PFSK-1 (cell line): ENCODE results near the gene AP2B1.

Experiments used
- FOXP2 ChIP-seq: optimal IDR thresholded peaks from 2 replicates; pipeline ENCODE3; 2011; ENCODE audit warnings: borderline replicate concordance, control low read depth, inconsistent platforms; ENCODE audit not compliant: insufficient read depth; ENCODE audit errors: extremely low read length, extremely low read depth
- POLR2AphosphoS5 ChIP-seq: IDR thresholded peaks from 2 replicates; pipeline ENCODE4 v1.6.1; 2012; ENCODE audit warnings: low read depth, mild to moderate bottlenecking, control low read depth, low read length, moderate library complexity
- SIN3A ChIP-seq: IDR thresholded peaks from 2 replicates; pipeline ENCODE4 v1.6.1; 2012; ENCODE audit warnings: mild to moderate bottlenecking, low read length, moderate library complexity, borderline replicate concordance; ENCODE audit not compliant: insufficient read depth
- TAF1 ChIP-seq: IDR thresholded peaks from 2 replicates; pipeline ENCODE4 v1.6.1; 2012; ENCODE audit warnings: low read length, control low read depth, borderline replicate concordance; ENCODE audit not compliant: insufficient read depth
- TF ChIP-seq, protein P1 (sequence below), 2 experiments: IDR thresholded peaks; 2 replicates each; pipeline versions ENCODE4 v1.6.1 to v1.8.0; 2011 to 2012; ENCODE audit warnings: low read depth in 2 of 2, low read length in 2 of 2, control low read depth in 1 of 2, inconsistent platforms in 1 of 2, mild to moderate bottlenecking in 1 of 2, moderate library complexity in 1 of 2; ENCODE audit not compliant: insufficient read depth in 1 of 2

AP2B1 gene

DNA sequence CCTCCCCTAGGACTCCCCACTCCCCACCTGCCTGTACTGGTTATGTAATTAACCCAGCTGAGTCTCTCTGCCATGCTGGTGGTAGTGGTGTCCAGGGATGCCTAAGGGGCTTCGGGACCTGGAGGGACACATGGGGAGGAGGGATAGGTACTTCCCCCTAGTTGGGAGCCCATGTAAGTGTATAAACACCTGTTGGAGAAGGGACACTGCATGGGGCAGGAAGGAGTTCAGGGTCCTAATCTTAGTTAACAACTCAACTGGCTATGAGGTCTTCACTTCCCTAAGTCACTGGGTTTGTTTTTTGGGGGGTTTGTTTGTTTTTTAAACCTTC, 145.6 kb downstream of the AP2B1 start:
- TF ChIP-seq FOXP2: no peak
- TF ChIP-seq, protein P1, sequence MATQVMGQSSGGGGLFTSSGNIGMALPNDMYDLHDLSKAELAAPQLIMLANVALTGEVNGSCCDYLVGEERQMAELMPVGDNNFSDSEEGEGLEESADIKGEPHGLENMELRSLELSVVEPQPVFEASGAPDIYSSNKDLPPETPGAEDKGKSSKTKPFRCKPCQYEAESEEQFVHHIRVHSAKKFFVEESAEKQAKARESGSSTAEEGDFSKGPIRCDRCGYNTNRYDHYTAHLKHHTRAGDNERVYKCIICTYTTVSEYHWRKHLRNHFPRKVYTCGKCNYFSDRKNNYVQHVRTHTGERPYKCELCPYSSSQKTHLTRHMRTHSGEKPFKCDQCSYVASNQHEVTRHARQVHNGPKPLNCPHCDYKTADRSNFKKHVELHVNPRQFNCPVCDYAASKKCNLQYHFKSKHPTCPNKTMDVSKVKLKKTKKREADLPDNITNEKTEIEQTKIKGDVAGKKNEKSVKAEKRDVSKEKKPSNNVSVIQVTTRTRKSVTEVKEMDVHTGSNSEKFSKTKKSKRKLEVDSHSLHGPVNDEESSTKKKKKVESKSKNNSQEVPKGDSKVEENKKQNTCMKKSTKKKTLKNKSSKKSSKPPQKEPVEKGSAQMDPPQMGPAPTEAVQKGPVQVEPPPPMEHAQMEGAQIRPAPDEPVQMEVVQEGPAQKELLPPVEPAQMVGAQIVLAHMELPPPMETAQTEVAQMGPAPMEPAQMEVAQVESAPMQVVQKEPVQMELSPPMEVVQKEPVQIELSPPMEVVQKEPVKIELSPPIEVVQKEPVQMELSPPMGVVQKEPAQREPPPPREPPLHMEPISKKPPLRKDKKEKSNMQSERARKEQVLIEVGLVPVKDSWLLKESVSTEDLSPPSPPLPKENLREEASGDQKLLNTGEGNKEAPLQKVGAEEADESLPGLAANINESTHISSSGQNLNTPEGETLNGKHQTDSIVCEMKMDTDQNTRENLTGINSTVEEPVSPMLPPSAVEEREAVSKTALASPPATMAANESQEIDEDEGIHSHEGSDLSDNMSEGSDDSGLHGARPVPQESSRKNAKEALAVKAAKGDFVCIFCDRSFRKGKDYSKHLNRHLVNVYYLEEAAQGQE (IDR thresholded peaks at IDR 0.05; ENCODE audit: insufficient read depth in 1 of 2, low read depth in 2 of 2, low read length in 2 of 2): no peak
- TF ChIP-seq SIN3A: no peak
- no peak for TF ChIP-seq POLR2AphosphoS5
- no peak for TF ChIP-seq TAF1

DNA sequence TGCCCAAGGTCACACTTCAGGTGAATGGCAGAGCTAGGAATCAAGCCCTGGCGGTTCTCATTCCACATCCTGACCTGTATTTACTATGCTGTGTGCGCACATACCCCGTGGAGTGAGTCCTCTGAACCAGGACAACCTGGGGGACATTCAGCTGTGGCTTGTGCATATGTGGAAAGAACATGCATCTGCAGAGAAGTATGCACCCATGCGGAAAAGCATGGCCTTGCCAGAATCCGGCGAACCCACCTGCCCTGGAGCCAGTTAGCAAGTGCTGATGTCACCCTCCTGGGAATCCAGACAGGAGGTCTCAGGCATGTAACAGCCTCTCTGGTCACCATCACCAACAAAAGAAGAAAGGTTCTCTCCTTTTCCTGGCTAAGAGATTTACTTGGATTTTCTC, 146.2 kb downstream of the AP2B1 start:
- TF ChIP-seq FOXP2: no peak
- no peak for TF ChIP-seq SIN3A
- TF ChIP-seq, protein P1 (IDR thresholded peaks at IDR 0.05; ENCODE audit: insufficient read depth in 1 of 2, low read depth in 2 of 2, low read length in 2 of 2): no peak
- TF ChIP-seq TAF1: no peak

GRCh38 chr17:35734396-35734795, 147.3 kb downstream of the AP2B1 start:
- TF ChIP-seq FOXP2: no peak
- no peak for TF ChIP-seq POLR2AphosphoS5
- TF ChIP-seq, protein P1 (IDR thresholded peaks at IDR 0.05; ENCODE audit: insufficient read depth in 1 of 2, low read depth in 2 of 2, low read length in 2 of 2): no peak
- TF ChIP-seq TAF1: no peak
- TF ChIP-seq SIN3A: no peak

- no peak for TF ChIP-seq FOXP2
- TF ChIP-seq SIN3A: no peak
- TF ChIP-seq, protein P1 (IDR thresholded peaks at IDR 0.05; ENCODE audit: insufficient read depth in 1 of 2, low read depth in 2 of 2, low read length in 2 of 2): no peak
- no peak for TF ChIP-seq TAF1
- no peak for TF ChIP-seq POLR2AphosphoS5
These were observed 148.1 kb downstream of the AP2B1 start for GRCh38 chr17:35735036-35735805.

DNA sequence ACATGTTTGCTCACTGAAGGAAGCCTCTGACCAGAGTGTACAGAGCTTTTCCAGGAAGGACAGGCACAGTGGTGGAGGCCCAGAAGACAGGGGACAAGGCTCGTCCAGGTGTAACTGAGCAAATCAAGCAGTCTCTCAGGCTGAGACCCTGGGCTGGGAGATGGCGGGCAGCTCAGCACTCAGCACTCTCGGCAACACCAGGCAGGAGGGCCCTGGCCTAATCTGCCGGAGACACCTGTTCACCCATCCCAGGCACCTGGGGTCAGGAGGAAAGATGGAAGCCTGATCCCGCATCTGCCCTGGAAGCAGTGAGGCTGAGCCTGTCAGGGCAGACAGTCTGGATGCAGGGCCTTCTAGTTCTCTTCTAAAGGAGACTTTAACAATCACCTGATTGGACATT, 149.1 kb downstream of the AP2B1 start:
- TF ChIP-seq TAF1 (no peak), POLR2AphosphoS5 (no peak), SIN3A (no peak), FOXP2 (no peak)
- TF ChIP-seq, protein P1 (IDR thresholded peaks at IDR 0.05; ENCODE audit: insufficient read depth in 1 of 2, low read depth in 2 of 2, low read length in 2 of 2): no peak
